Neural crest cell (in vitro differentiated cells): Measurements from ENCODE around the gene SNRPD1. TPM values are rescaled to one million over a fixed set of nuclear protein-coding genes. Genes with fewer than 3 reads are reported as not detected.
"Not testable (repeated sequence)": the region's sequence is repeated elsewhere in the genome, so short reads cannot be mapped to it uniquely, and the experiment has no call there.

Experiments used
- DNase-seq: peaks from one replicate; pipeline ENCODE4 v3.0.0; 2021; ENCODE audit warnings: low read depth, mixed read lengths, low spot score
- H3K27ac Mint-ChIP-seq: one replicate; pipeline ENCODE4 v1.8.0; 2021; ENCODE audit warnings: mild to moderate bottlenecking, mixed read lengths; ENCODE audit not compliant: unreplicated experiment
- H3K27me3 Mint-ChIP-seq: 2 replicates; pipeline ENCODE4 v1.8.0; 2021; ENCODE audit warnings: low read depth, mild to moderate bottlenecking, mixed read lengths
- H3K36me3 Mint-ChIP-seq: 2 replicates; pipeline ENCODE4 v1.8.0; 2021; ENCODE audit warnings: low read depth, mild to moderate bottlenecking, mixed read lengths
- H3K4me1 Mint-ChIP-seq: 2 replicates; pipeline ENCODE4 v1.8.0; 2021; ENCODE audit warnings: mixed read lengths
- H3K4me3 Mint-ChIP-seq: one replicate; pipeline ENCODE4 v1.8.0; 2021; ENCODE audit warnings: mild to moderate bottlenecking, mixed read lengths
- H3K9me3 Mint-ChIP-seq: 2 replicates; pipeline ENCODE4 v1.8.0; 2021; ENCODE audit warnings: mixed read lengths
- total RNA-seq: library from RNA; stranded (reverse); gene quantifications from 2 replicates; pipeline ENCODE4 v1.2.1, GENCODE V29; 2021
- TF ChIP-seq, protein P1 (sequence below): fragments of 200-600 bp; sonication (generic); conservative IDR thresholded peaks from 2 replicates; pipeline ENCODE4 v1.5.0; 2021; ENCODE audit warnings: antibody characterized with exemption, mild to moderate bottlenecking

Gene SNRPD1
- total RNA-seq, 1 donor from 2014 or later: 167 TPM

DNA sequence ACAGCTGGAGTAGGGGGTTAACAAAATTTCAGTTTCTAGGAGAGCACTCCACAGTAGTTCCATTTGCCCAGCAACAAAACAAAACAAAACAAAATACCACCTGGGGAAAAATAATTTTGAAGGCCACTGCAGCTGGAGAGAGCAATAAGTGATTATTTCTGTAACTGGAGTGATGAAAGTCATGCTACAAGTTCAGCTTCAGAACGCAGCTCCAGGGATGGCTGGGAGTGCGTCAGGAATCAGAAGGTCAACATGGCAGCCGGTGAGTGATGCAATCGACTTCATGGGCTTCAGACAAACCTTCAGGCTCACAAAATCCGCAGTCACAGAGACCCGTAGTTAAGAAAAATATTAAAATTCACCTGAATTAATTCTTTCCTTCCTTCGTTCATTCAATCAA is 51.5 kb downstream of the SNRPD1 start:
- no peak for DNase-seq
- TF ChIP-seq, protein P1, sequence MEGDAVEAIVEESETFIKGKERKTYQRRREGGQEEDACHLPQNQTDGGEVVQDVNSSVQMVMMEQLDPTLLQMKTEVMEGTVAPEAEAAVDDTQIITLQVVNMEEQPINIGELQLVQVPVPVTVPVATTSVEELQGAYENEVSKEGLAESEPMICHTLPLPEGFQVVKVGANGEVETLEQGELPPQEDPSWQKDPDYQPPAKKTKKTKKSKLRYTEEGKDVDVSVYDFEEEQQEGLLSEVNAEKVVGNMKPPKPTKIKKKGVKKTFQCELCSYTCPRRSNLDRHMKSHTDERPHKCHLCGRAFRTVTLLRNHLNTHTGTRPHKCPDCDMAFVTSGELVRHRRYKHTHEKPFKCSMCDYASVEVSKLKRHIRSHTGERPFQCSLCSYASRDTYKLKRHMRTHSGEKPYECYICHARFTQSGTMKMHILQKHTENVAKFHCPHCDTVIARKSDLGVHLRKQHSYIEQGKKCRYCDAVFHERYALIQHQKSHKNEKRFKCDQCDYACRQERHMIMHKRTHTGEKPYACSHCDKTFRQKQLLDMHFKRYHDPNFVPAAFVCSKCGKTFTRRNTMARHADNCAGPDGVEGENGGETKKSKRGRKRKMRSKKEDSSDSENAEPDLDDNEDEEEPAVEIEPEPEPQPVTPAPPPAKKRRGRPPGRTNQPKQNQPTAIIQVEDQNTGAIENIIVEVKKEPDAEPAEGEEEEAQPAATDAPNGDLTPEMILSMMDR: no peak
- peaks cover 5% of the 10 kb centered on the region for H3K4me1 Mint-ChIP-seq
- no peak overlapping the region for H3K27ac Mint-ChIP-seq
- no peaks in the 10 kb centered on the region for H3K27me3 Mint-ChIP-seq
- H3K36me3 Mint-ChIP-seq: peaks cover 3% of the 10 kb centered on the region
- H3K9me3 Mint-ChIP-seq: no peaks in the 10 kb centered on the region
- no peak overlapping the region for H3K4me3 Mint-ChIP-seq

DNA sequence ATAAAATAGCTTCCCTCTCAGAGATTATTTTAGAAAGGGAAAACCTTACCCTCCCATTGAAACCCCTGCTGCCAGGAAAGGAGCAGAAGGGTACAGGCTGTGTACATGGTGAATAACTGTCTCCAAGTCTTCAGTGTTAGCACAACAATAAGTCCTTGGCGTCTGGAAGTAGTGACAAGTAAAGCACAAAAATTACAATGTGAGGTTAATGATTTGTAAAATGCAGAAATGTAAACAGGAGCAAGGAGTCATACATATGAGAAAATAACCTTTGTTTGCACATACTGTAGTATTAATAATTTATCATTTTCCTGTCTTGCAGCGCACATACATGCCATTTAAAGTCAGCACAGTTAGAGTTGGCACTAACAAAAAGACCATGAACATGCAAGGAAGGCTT is 52.0 kb downstream of the SNRPD1 start:
- TF ChIP-seq, protein P1: no peak
- H3K36me3 Mint-ChIP-seq: peaks cover 3% of the 10 kb centered on the region
- no peaks in the 10 kb centered on the region for H3K9me3 Mint-ChIP-seq
- H3K4me3 Mint-ChIP-seq: no peak overlapping the region
- H3K27ac Mint-ChIP-seq: no peak overlapping the region
- H3K27me3 Mint-ChIP-seq: no peaks in the 10 kb centered on the region
- no peak for DNase-seq
- H3K4me1 Mint-ChIP-seq: peaks cover 5% of the 10 kb centered on the region

DNA sequence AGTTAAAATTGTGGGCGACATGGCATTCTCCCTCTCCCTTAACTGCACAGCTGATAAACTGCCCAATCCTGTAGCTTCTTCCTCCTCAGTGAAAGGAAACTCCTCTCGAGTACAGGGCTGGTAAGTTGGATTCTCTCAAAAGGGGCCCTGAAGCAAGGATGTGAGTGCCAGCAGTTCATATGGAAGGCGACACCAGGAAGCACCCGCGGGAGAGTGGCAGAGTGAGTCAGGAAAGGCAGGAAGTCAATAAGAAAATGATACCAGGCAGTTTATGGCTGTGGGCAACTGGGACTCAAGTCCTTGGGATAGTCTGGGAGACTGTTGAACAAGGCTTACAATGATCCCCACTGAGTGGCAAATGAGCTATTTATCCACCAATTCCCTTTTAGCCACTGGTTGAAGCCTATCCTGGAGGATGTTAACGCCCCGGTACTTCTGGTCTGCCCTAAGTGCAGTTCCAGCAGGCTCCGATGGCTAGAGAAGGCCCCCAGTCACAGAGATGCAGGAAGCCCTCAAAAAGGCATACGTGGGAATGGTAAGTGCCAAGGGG is 57.7 kb downstream of the SNRPD1 start:
- H3K9me3 Mint-ChIP-seq: no peaks in the 10 kb centered on the region
- H3K27ac Mint-ChIP-seq: no peak overlapping the region
- peaks cover 9% of the 10 kb centered on the region for H3K4me1 Mint-ChIP-seq

DNA sequence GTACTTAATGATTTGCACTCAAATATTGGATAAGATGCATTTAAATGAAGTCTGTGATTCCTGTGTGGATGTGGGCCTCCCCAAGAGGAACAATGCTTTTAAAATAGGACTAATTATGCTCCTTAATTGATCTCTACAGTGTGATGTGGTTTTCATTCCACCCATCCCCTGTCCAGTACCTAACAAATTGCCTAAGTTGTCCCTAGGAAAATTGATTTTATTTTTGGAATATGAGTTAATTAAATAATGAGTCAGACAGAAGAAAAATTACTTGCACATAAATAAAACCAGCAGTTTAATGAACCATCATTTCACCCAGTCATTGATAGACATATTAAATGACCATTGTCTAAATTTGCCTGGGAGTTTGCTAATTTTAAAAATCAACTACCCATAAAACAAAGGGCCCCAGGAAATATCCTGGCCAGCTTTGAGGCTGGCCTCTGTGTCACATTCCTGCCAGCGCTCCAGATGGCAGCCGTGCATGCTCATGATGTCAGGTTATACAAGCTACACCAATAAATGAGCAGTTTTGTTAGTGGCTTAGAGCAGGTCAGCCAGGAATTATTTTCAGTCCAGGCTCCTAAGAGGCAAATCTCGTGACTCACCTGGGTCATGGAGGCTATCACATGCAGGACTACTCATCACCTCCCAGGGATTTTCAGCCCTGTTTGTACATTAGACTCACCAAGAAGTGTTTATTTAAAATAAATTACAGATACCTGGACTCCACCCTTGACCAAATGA is 60.6 kb downstream of the SNRPD1 start:
- TF ChIP-seq, protein P1: no peak
- Mint-ChIP-seq H3K36me3 (peaks cover 2% of the 10 kb centered on the region), H3K4me1 (peaks cover 11% of the 10 kb centered on the region), H3K27me3 (no peaks in the 10 kb centered on the region), H3K27ac (no peak overlapping the region), H3K9me3 (no peaks in the 10 kb centered on the region), H3K4me3 (no peak overlapping the region)
- no peak for DNase-seq

More for the DNA sequence above, 57.7 kb downstream of the SNRPD1 start:
- no peaks in the 10 kb centered on the region for H3K36me3 Mint-ChIP-seq
- no peak for DNase-seq
- TF ChIP-seq, protein P1: no peak
- H3K27me3 Mint-ChIP-seq: no peaks in the 10 kb centered on the region
- H3K4me3 Mint-ChIP-seq: no peak overlapping the region

DNA sequence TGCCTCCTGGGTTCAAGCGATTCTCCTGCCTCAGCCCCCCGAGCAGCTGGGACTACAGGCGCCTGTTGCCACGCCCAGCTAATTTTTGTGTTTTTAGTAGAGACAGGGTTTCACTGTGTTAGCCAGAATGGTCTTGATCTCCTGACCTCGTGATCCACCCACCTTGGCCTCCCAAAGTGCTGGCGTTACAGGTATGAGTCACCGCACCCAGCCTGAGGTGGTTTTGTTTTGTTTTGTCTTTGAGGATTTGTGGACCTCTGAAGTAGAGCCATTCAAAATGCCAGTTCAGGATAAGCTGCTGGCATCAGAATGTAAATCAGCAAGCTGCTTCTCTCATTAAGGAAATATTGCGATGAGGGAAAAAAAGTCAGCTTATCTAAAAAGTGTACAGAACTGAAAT is 63.2 kb downstream of the SNRPD1 start:
- H3K4me1 Mint-ChIP-seq: peaks cover 11% of the 10 kb centered on the region
- not testable (repeated sequence) for DNase-seq, H3K27me3 Mint-ChIP-seq, H3K36me3 Mint-ChIP-seq, H3K4me3 Mint-ChIP-seq, H3K9me3 Mint-ChIP-seq, H3K27ac Mint-ChIP-seq

DNA sequence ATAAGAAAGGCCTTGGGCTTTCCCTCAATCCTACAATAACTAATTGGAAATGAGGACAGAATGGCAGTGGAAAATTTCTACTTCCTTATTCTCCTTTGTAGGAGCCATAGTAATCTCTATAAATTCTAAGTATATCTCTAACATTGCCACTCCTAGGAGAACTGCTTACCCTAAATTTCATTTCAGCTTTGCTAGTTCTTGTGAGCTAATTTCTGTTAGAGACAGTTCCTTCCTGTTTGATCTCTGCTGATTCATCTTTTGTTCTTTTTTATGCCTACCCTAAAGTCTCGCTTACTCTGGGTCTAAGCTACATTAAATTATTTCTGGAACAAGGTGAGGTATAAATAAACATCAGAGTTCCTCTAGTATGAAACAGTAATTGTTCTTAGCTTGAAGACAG is 66.7 kb downstream of the SNRPD1 start:
- no peaks in the 10 kb centered on the region for H3K9me3 Mint-ChIP-seq
- H3K27ac Mint-ChIP-seq: no peak overlapping the region
- peaks cover 9% of the 10 kb centered on the region for H3K4me1 Mint-ChIP-seq
- peaks cover 2% of the 10 kb centered on the region for H3K36me3 Mint-ChIP-seq
- no peak for DNase-seq
- H3K4me3 Mint-ChIP-seq: no peak overlapping the region
- TF ChIP-seq, protein P1: no peak
- H3K27me3 Mint-ChIP-seq: no peaks in the 10 kb centered on the region
